AG10803 (cell line): ENCODE data around the gene SLC28A3.

Experiments
- DNase-seq: peaks from one replicate; pipeline ENCODE4 v3.0.0; 2010; ENCODE audit warnings: low read depth
- H3K4me3 ChIP-seq: 2 replicates; pipeline ENCODE4 v1.5.1; 2011; ENCODE audit warnings: mild to moderate bottlenecking, low read length, control low read depth
- CTCF ChIP-seq: conservative IDR thresholded peaks from 2 replicates; pipeline ENCODE4 v1.5.1; 2011; ENCODE audit warnings: mild to moderate bottlenecking, low read length, control low read depth, inconsistent platforms

SLC28A3 gene

GRCh38 chr9:84303061-84303460 lies 37.5 kb downstream of the SLC28A3 start:
- TF ChIP-seq CTCF, result no peak

GRCh38 chr9:84301851-84302250 lies 38.7 kb downstream of the SLC28A3 start:
- no peak for TF ChIP-seq CTCF
- no peak overlapping the region for H3K4me3 ChIP-seq
- peak; percentile 47 for DNase-seq

More at GRCh38 chr9:84303061-84303460, 37.5 kb downstream of the SLC28A3 start:
- no peak overlapping the region for H3K4me3 ChIP-seq
- DNase-seq, result no peak

GRCh38 chr9:84300271-84300670 lies 40.3 kb downstream of the SLC28A3 start:
- TF ChIP-seq CTCF, result no peak
- peak; percentile 72 for DNase-seq
- H3K4me3 ChIP-seq, result no peak overlapping the region

GRCh38 chr9:84297162-84297821 lies 43.3 kb downstream of the SLC28A3 start:
- peak; percentile 75 for DNase-seq
- no peak for TF ChIP-seq CTCF

GRCh38 chr9:84296146-84296843 lies 44.3 kb downstream of the SLC28A3 start:
- DNase-seq, result peak; percentile 71
- no peak for TF ChIP-seq CTCF
- H3K4me3 ChIP-seq, result no peak overlapping the region

More at GRCh38 chr9:84297162-84297821, 43.3 kb downstream of the SLC28A3 start:
- no peak overlapping the region for H3K4me3 ChIP-seq

GRCh38 chr9:84294241-84294950 lies 46.2 kb downstream of the SLC28A3 start:
- TF ChIP-seq CTCF, result no peak
- no peak overlapping the region for H3K4me3 ChIP-seq
- DNase-seq, result no peak
